ENCODE results near the gene HPCA.

HPCA gene

DNA sequence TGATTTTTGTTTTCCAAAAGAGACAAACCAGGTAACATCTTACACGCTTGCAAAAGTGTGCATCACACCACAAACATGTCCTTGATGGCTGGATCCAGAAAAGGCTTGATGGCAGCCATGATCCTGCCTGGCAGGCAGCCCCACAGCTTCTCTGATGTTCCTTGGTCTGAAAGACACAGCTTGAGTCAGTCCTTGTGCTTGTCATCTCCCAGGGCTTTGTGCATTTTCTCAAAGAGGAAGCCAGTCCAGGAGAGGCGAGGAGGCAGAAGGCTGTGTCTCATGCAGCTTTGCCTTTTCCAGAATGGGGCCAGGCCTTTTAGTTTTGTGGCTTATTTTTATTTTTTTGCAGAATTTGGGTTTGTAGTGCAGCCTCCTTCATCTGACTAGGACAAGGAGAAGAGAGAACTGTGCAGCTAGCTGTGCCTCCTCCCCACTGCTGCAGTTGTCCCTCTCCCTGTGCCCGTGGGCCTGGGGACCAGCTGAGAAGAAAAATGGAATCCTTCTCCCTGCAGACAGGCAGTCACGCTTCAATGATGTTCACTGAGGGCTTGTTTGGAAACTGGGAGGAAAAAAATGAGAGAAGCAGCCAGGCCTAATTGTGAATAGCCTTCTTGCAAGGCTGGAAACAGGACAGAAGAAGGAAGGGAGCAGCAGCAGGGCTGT lies 22.9 kb upstream of the HPCA start:
- no peak overlapping the region for H3K23ac ChIP-seq (ENCODE audit: low read length)
- H4K91ac ChIP-seq (ENCODE audit: low read depth, low read length): no peak overlapping the region
- no peak overlapping the region for H2AFZ ChIP-seq (ENCODE audit: insufficient read depth, low read length, poor library complexity)
- H3K4me2 ChIP-seq (ENCODE audit: low read length): no peak overlapping the region
- no peak overlapping the region for H3K4me3 ChIP-seq (ENCODE audit: low read depth, low read length)
- H3K9me3 ChIP-seq (ENCODE audit: insufficient read depth, low read depth, low read length): peaks cover 2% of the 10 kb centered on the region
- no peak overlapping the region for H4K12ac ChIP-seq (ENCODE audit: low read depth, low read length)
- no CpG with 5 or more reads among the region's 4 CpGs for WGBS (ENCODE audit: extremely low coverage, insufficient coverage, insufficient read length)
- H2BK12ac ChIP-seq (ENCODE audit: low read length): no peak overlapping the region
- H3K18ac ChIP-seq (ENCODE audit: low read length): no peak overlapping the region
- no peak overlapping the region for H4K8ac ChIP-seq (ENCODE audit: low read depth, low read length)
- no peak overlapping the region for H3K14ac ChIP-seq (ENCODE audit: low read length)
- no peaks in the 10 kb centered on the region for H3K79me1 ChIP-seq (ENCODE audit: low read length)
- H3K36me3 ChIP-seq (ENCODE audit: control insufficient read depth in 1 of 2, insufficient read depth in 2 of 2, low read length in 2 of 2): peaks cover 0 to 6% of the 10 kb centered on the region in 2 experiments
- H2BK120ac ChIP-seq (ENCODE audit: insufficient read depth, low read length, poor library complexity): no peak overlapping the region
- no peaks in the 10 kb centered on the region for H3K4me1 ChIP-seq (ENCODE audit: control insufficient read depth in 1 of 2, insufficient read depth in 2 of 2, low read length in 2 of 2)
- H3K9ac ChIP-seq (ENCODE audit: low read length): no peak overlapping the region
- no peak overlapping the region for H3K4ac ChIP-seq (ENCODE audit: low read depth, low read length)
- no peaks in the 10 kb centered on the region for H3K27me3 ChIP-seq (ENCODE audit: insufficient read depth, low read length)
- H3K27ac ChIP-seq (ENCODE audit: low read depth, low read length): no peak overlapping the region
- DNase-seq: no peak
- no peaks in the 10 kb centered on the region for H3K79me2 ChIP-seq (ENCODE audit: control insufficient read depth, insufficient read depth, low read length, poor library complexity)
- H2AK5ac ChIP-seq (ENCODE audit: low read length): no peak overlapping the region
- no peak overlapping the region for H2BK5ac ChIP-seq (ENCODE audit: low read depth, low read length, poor library complexity)

DNA sequence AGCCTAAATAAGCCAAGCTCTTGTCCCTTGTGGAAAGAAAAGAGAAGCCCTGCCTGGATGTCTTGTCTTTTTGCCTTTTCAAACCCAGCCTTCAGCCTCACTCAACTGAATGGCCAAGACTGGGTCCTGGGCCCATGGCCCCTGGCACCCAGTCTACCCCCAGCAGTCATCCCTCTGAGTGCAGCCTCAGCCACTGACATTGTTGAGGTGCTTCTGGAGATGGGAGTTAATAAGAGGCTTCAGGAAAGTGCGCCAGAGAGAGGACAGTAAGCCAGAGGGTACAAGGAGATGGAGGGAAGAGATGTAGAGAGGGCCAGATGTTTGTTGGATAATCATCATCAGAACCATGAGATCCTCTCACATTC lies 22.4 kb upstream of the HPCA start:
- no peak for DNase-seq
- Histone ChIP-seq H3K9me3 (ENCODE audit: insufficient read depth, low read depth, low read length) (peaks cover 2% of the 10 kb centered on the region), H2BK5ac (ENCODE audit: low read depth, low read length, poor library complexity) (no peak overlapping the region), H2BK120ac (ENCODE audit: insufficient read depth, low read length, poor library complexity) (no peak overlapping the region), H3K14ac (ENCODE audit: low read length) (no peak overlapping the region), H2AFZ (ENCODE audit: insufficient read depth, low read length, poor library complexity) (no peak overlapping the region), H3K18ac (ENCODE audit: low read length) (no peak overlapping the region), H3K79me1 (ENCODE audit: low read length) (no peaks in the 10 kb centered on the region), H4K91ac (ENCODE audit: low read depth, low read length) (no peak overlapping the region), H3K4me2 (ENCODE audit: low read length) (no peak overlapping the region), H3K4ac (ENCODE audit: low read depth, low read length) (no peak overlapping the region), H3K36me3 (ENCODE audit: control insufficient read depth in 1 of 2, insufficient read depth in 2 of 2, low read length in 2 of 2) (peaks cover 0 to 6% of the 10 kb centered on the region in 2 experiments), H3K4me3 (ENCODE audit: low read depth, low read length) (no peak overlapping the region), H4K8ac (ENCODE audit: low read depth, low read length) (no peak overlapping the region), H2BK12ac (ENCODE audit: low read length) (no peak overlapping the region), H4K12ac (ENCODE audit: low read depth, low read length) (no peak overlapping the region), H3K27me3 (ENCODE audit: insufficient read depth, low read length) (no peaks in the 10 kb centered on the region), H3K23ac (ENCODE audit: low read length) (no peak overlapping the region), H3K9ac (ENCODE audit: low read length) (no peak overlapping the region), H3K4me1 (ENCODE audit: control insufficient read depth in 1 of 2, insufficient read depth in 2 of 2, low read length in 2 of 2) (no peaks in the 10 kb centered on the region), H3K27ac (ENCODE audit: low read depth, low read length) (no peak overlapping the region), H3K79me2 (ENCODE audit: control insufficient read depth, insufficient read depth, low read length, poor library complexity) (no peaks in the 10 kb centered on the region), H2AK5ac (ENCODE audit: low read length) (no peak overlapping the region)
- no CpG with 5 or more reads among the region's 1 CpG for WGBS (ENCODE audit: extremely low coverage, insufficient coverage, insufficient read length)

DNA sequence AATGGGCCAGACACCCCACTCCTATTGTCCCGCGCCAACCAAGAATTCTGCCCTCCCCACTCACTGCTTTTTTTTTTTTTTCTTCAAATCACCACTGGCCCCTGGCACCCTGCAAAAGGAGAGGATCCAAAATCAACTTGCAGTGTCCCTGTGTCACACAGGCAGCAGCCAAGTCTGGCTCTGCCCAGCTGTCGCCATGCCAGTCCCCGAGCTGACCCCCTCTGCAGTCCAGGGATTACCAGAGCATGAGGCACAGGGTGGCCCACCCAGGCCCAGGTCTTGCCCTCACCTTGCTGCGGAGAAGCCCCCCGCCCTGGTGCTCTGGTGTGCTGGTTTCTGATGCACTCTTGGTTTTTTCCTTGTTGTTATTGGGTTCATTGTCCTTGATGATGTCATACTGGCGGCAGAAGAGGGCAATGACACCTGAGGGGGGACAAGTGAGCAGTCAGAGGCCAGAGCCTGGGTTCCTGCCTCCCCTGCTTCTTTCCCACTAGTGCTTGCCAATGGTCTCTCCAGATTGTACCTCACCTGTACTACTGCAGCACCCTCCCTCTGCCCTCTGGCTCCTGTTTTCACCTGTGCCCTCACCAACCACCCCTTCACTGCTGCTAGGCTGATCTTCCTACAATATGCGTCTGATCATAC lies 21.8 kb upstream of the HPCA start:
- DNase-seq: no peak
- no peaks in the 10 kb centered on the region for H3K79me2 ChIP-seq (ENCODE audit: control insufficient read depth, insufficient read depth, low read length, poor library complexity)
- no peaks in the 10 kb centered on the region for H3K79me1 ChIP-seq (ENCODE audit: low read length)
- H3K4me2 ChIP-seq (ENCODE audit: low read length): no peak overlapping the region
- no peak overlapping the region for H4K12ac ChIP-seq (ENCODE audit: low read depth, low read length)
- H3K18ac ChIP-seq (ENCODE audit: low read length): no peak overlapping the region
- no peak overlapping the region for H3K4me3 ChIP-seq (ENCODE audit: low read depth, low read length)
- H2AFZ ChIP-seq (ENCODE audit: insufficient read depth, low read length, poor library complexity): no peak overlapping the region
- peaks cover 0 to 6% of the 10 kb centered on the region in 2 experiments for H3K36me3 ChIP-seq (ENCODE audit: control insufficient read depth in 1 of 2, insufficient read depth in 2 of 2, low read length in 2 of 2)
- no peak overlapping the region for H3K4ac ChIP-seq (ENCODE audit: low read depth, low read length)
- peaks cover 2% of the 10 kb centered on the region for H3K9me3 ChIP-seq (ENCODE audit: insufficient read depth, low read depth, low read length)
- no peaks in the 10 kb centered on the region for H3K4me1 ChIP-seq (ENCODE audit: control insufficient read depth in 1 of 2, insufficient read depth in 2 of 2, low read length in 2 of 2)
- no peak overlapping the region for H2BK12ac ChIP-seq (ENCODE audit: low read length)
- no peak overlapping the region for H3K9ac ChIP-seq (ENCODE audit: low read length)
- WGBS (ENCODE audit: extremely low coverage, insufficient coverage, insufficient read length): no CpG with 5 or more reads among the region's 8 CpGs
- no peak overlapping the region for H3K23ac ChIP-seq (ENCODE audit: low read length)
- H2AK5ac ChIP-seq (ENCODE audit: low read length): no peak overlapping the region
- no peak overlapping the region for H2BK5ac ChIP-seq (ENCODE audit: low read depth, low read length, poor library complexity)
- H2BK120ac ChIP-seq (ENCODE audit: insufficient read depth, low read length, poor library complexity): no peak overlapping the region
- no peak overlapping the region for H3K14ac ChIP-seq (ENCODE audit: low read length)
- no peak overlapping the region for H3K27ac ChIP-seq (ENCODE audit: low read depth, low read length)
- H3K27me3 ChIP-seq (ENCODE audit: insufficient read depth, low read length): no peaks in the 10 kb centered on the region
- no peak overlapping the region for H4K91ac ChIP-seq (ENCODE audit: low read depth, low read length)
- H4K8ac ChIP-seq (ENCODE audit: low read depth, low read length): no peak overlapping the region

DNA sequence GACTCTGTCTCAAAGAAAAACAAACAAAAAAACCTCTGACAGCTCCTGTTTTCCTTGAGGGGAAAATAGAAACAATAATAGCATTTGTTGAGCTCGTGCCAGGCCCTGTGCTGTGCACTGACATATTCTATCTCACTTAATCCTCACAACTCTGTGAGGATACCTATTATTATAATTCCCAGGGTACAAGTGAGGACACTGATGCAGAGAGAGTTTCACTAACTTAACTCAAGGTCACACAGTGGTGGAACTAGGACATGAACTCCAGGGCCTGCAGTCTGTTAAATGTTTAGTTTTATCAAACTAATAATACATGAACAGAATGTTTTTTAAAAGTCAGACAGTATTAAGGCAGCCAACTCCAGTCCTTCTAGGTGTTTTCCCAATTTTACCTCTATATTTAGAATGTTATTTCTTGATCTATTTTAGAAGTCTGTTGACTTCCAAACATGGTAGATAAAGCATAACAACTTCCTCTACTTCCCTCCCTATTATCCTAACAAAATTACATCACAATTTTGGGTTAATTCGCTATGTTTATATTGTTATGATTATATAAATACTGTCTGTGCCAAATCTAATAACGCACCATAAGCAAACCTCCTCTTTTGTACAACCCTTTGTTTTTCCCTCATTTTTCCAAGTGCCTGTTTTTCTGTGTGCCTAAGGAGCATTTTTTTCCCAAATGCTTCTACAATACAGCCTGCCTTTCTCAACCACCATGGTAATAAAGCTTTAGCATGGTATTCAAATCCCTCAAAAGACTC lies 20.5 kb upstream of the HPCA start:
- H2AFZ ChIP-seq (ENCODE audit: insufficient read depth, low read length, poor library complexity): no peak overlapping the region
- H4K12ac ChIP-seq (ENCODE audit: low read depth, low read length): no peak overlapping the region
- no peak overlapping the region for H2BK12ac ChIP-seq (ENCODE audit: low read length)
- H3K14ac ChIP-seq (ENCODE audit: low read length): no peak overlapping the region
- peaks cover 0 to 6% of the 10 kb centered on the region in 2 experiments for H3K36me3 ChIP-seq (ENCODE audit: control insufficient read depth in 1 of 2, insufficient read depth in 2 of 2, low read length in 2 of 2)
- H3K4me3 ChIP-seq (ENCODE audit: low read depth, low read length): no peak overlapping the region
- H3K9me3 ChIP-seq (ENCODE audit: insufficient read depth, low read depth, low read length): peaks cover 2% of the 10 kb centered on the region
- H3K4me2 ChIP-seq (ENCODE audit: low read length): no peak overlapping the region
- peaks cover 0 to 6% of the 10 kb centered on the region in 2 experiments for H3K4me1 ChIP-seq (ENCODE audit: control insufficient read depth in 1 of 2, insufficient read depth in 2 of 2, low read length in 2 of 2)
- no peaks in the 10 kb centered on the region for H3K79me2 ChIP-seq (ENCODE audit: control insufficient read depth, insufficient read depth, low read length, poor library complexity)
- H3K27ac ChIP-seq (ENCODE audit: low read depth, low read length): no peak overlapping the region
- H4K8ac ChIP-seq (ENCODE audit: low read depth, low read length): no peak overlapping the region
- no peak overlapping the region for H2BK120ac ChIP-seq (ENCODE audit: insufficient read depth, low read length, poor library complexity)
- no CpG with 5 or more reads among the region's 3 CpGs for WGBS (ENCODE audit: extremely low coverage, insufficient coverage, insufficient read length)
- H3K79me1 ChIP-seq (ENCODE audit: low read length): peaks cover 2% of the 10 kb centered on the region
- no peak overlapping the region for H3K4ac ChIP-seq (ENCODE audit: low read depth, low read length)
- no peak overlapping the region for H2AK5ac ChIP-seq (ENCODE audit: low read length)
- no peak overlapping the region for H3K23ac ChIP-seq (ENCODE audit: low read length)
- no peak overlapping the region for H4K91ac ChIP-seq (ENCODE audit: low read depth, low read length)
- H2BK5ac ChIP-seq (ENCODE audit: low read depth, low read length, poor library complexity): no peak overlapping the region
- no peak for DNase-seq
- H3K27me3 ChIP-seq (ENCODE audit: insufficient read depth, low read length): peaks cover 9% of the 10 kb centered on the region
- no peak overlapping the region for H3K18ac ChIP-seq (ENCODE audit: low read length)
- H3K9ac ChIP-seq (ENCODE audit: low read length): no peak overlapping the region
